Ishikawa (cell line): ENCODE data around the gene CDH20.

Experiments
- CEBPB ChIP-seq: IDR thresholded peaks from 2 replicates; pipeline ENCODE4 v1.6.1; 2012
- CREB1 ChIP-seq: IDR thresholded peaks from 2 replicates; pipeline ENCODE4 v1.6.1; 2012; ENCODE audit warnings: low read depth
- EGR1 ChIP-seq: IDR thresholded peaks from 2 replicates; pipeline ENCODE4 v1.6.1; 2012
- EP300 ChIP-seq: IDR thresholded peaks from 2 replicates; pipeline ENCODE4 v1.6.1; 2012; ENCODE audit warnings: borderline replicate concordance
- FOXM1 ChIP-seq: IDR thresholded peaks from 2 replicates; pipeline ENCODE4 v1.6.1; 2012; ENCODE audit warnings: low read depth, borderline replicate concordance
- MAX ChIP-seq: IDR thresholded peaks from 2 replicates; pipeline ENCODE4 v1.6.1; 2012
- NFIC ChIP-seq: IDR thresholded peaks from 2 replicates; pipeline ENCODE4 v1.6.1; 2012
- RAD21 ChIP-seq: IDR thresholded peaks from 2 replicates; pipeline ENCODE4 v1.6.1; 2012; ENCODE audit warnings: low read depth
- REST ChIP-seq: IDR thresholded peaks from 2 replicates; pipeline ENCODE4 v1.6.1; 2012; ENCODE audit warnings: low read depth, mild to moderate bottlenecking
- TAF1 ChIP-seq: IDR thresholded peaks from 2 replicates; pipeline ENCODE4 v1.6.1; 2012; ENCODE audit warnings: low read depth, mild to moderate bottlenecking
- TCF12 ChIP-seq: IDR thresholded peaks from 2 replicates; pipeline ENCODE4 v1.6.1; 2012; ENCODE audit warnings: low read depth
- TEAD4 ChIP-seq: IDR thresholded peaks from 2 replicates; pipeline ENCODE4 v1.6.1; 2012
- USF1 ChIP-seq: IDR thresholded peaks from 2 replicates; pipeline ENCODE4 v1.6.1; 2012
- YY1 ChIP-seq: IDR thresholded peaks from 2 replicates; pipeline ENCODE4 v1.6.1; 2012; ENCODE audit warnings: low read depth
- ZBTB7A ChIP-seq: IDR thresholded peaks from 2 replicates; pipeline ENCODE4 v1.6.1; 2012; ENCODE audit warnings: low read depth

CDH20 gene

GRCh38 chr18:61394983-61395382 lies 61.8 kb downstream of the CDH20 start:
- TF ChIP-seq MAX (no peak), YY1 (no peak), TAF1 (no peak), CEBPB (no peak)

- no peak for TF ChIP-seq EGR1
- no peak for TF ChIP-seq FOXM1
These were observed 64.0 kb downstream of the CDH20 start for GRCh38 chr18:61397222-61397621.

GRCh38 chr18:61398961-61399705 lies 65.9 kb downstream of the CDH20 start:
- TF ChIP-seq REST: no peak
- TF ChIP-seq MAX: no peak
- no peak for TF ChIP-seq EGR1
- no peak for TF ChIP-seq EP300
- no peak for TF ChIP-seq TAF1
- no peak for TF ChIP-seq USF1
- no peak for TF ChIP-seq CREB1
- no peak for TF ChIP-seq TCF12
- TF ChIP-seq CEBPB: no peak
- no peak for TF ChIP-seq RAD21
- no peak for TF ChIP-seq FOXM1
- TF ChIP-seq NFIC: no peak
- no peak for TF ChIP-seq ZBTB7A
- TF ChIP-seq TEAD4: no peak
- TF ChIP-seq YY1: no peak

GRCh38 chr18:61400016-61400635 lies 66.9 kb downstream of the CDH20 start:
- TF ChIP-seq USF1 (no peak), RAD21 (no peak), TEAD4 (no peak), ZBTB7A (no peak), TCF12 (no peak), FOXM1 (no peak), EP300 (no peak), CEBPB (no peak), NFIC (no peak), TAF1 (no peak), CREB1 (no peak), REST (no peak), EGR1 (no peak), YY1 (no peak), MAX (no peak)

- no peak for TF ChIP-seq TCF12
- no peak for TF ChIP-seq EP300
- TF ChIP-seq YY1: no peak
- TF ChIP-seq EGR1: no peak
- TF ChIP-seq FOXM1: no peak
- no peak for TF ChIP-seq REST
- no peak for TF ChIP-seq TAF1
- no peak for TF ChIP-seq USF1
- no peak for TF ChIP-seq RAD21
- no peak for TF ChIP-seq CEBPB
- no peak for TF ChIP-seq MAX
- TF ChIP-seq CREB1: no peak
- no peak for TF ChIP-seq NFIC
- TF ChIP-seq ZBTB7A: no peak
- TF ChIP-seq TEAD4: no peak
These were observed 67.5 kb downstream of the CDH20 start for GRCh38 chr18:61400716-61401115.
